GM12864 (cell line): ENCODE measurements around the gene FCER1A.

ENCODE experiments used
- DNase-seq: peaks from one replicate; pipeline ENCODE4 v3.0.0-alpha.2; 2011; ENCODE audit warnings: low read depth
- H3K4me3 ChIP-seq: 2 replicates; pipeline ENCODE4 v1.5.1; 2011; ENCODE audit warnings: mild to moderate bottlenecking, low read depth, low read length, control low read depth
- CTCF ChIP-seq: IDR thresholded peaks from 2 replicates; pipeline ENCODE4 v1.5.1; 2011; ENCODE audit warnings: low read depth, mild to moderate bottlenecking, moderate library complexity, low read length, control low read depth, inconsistent platforms; ENCODE audit errors: missing control alignments

The FCER1A gene

GRCh38 chr1:159352436-159352835, 50.3 kb downstream of the FCER1A start:
- no peak for DNase-seq

More at GRCh38 chr1:159352436-159352835, 50.3 kb downstream of the FCER1A start:
- no peak overlapping the region for H3K4me3 ChIP-seq
- no peak for TF ChIP-seq CTCF
